ENCODE results near the gene KLK7.
"Not testable (repeated sequence)": the region's sequence is repeated elsewhere in the genome, so short reads cannot be mapped to it uniquely, and the experiment has no call there.

Gene KLK7

DNA sequence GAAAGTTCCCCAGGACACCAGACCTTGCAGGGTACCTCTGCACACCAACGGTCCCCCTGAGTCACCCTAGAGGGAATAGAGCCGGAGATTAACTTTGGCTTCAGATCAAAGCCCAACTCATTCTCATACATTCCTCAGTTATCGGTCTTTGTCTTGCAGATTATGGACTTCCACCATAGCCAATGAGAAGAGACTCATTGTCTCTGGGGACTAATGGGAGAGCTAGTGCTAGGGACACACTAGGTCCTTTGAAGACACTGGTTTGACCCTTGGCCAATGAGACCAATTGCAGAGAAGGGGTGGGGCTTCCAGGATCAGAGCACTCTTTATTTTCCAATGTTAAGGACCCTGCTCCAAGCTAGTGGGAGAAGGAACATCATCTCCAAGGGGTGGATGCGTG lies 6.1 kb downstream of the KLK7 start:
- no peak for DNase-seq
- Mint-ChIP-seq H3K27ac (no peak overlapping the region), H3K4me1 (no peaks in the 10 kb centered on the region), H3K4me3 (no peak overlapping the region), H3K27me3 (peaks cover 41% of the 10 kb centered on the region), H3K36me3 (no peaks in the 10 kb centered on the region), H3K9me3 (no peaks in the 10 kb centered on the region)
- CTCF ChIA-PET = no interaction called here

DNA sequence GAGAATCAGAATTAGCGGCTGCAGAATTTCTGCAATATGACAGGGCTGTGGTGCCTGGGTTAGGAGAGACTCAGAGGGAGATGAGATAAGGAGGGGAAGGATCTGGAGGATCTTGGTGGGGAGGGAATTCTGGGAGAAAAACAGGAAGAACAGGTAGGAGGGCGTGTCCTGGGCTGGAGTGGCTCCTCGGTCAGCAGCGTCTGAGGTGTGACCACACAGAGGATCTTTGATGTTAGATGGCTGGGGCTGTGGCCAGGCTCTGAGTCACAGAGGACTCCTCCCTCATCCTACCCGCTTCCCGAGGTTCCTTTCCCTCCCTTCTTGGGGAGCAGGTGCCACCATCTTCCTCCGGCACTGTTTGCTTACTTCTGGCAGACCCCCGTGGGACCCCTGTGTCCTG lies 8.0 kb downstream of the KLK7 start:
- Mint-ChIP-seq H3K4me1 (no peaks in the 10 kb centered on the region), H3K27me3 (peaks cover 31% of the 10 kb centered on the region), H3K27ac (no peak overlapping the region), H3K9me3 (no peaks in the 10 kb centered on the region), H3K4me3 (no peak overlapping the region), H3K36me3 (no peaks in the 10 kb centered on the region)
- CTCF ChIA-PET = no interaction called here
- no peak for DNase-seq

DNA sequence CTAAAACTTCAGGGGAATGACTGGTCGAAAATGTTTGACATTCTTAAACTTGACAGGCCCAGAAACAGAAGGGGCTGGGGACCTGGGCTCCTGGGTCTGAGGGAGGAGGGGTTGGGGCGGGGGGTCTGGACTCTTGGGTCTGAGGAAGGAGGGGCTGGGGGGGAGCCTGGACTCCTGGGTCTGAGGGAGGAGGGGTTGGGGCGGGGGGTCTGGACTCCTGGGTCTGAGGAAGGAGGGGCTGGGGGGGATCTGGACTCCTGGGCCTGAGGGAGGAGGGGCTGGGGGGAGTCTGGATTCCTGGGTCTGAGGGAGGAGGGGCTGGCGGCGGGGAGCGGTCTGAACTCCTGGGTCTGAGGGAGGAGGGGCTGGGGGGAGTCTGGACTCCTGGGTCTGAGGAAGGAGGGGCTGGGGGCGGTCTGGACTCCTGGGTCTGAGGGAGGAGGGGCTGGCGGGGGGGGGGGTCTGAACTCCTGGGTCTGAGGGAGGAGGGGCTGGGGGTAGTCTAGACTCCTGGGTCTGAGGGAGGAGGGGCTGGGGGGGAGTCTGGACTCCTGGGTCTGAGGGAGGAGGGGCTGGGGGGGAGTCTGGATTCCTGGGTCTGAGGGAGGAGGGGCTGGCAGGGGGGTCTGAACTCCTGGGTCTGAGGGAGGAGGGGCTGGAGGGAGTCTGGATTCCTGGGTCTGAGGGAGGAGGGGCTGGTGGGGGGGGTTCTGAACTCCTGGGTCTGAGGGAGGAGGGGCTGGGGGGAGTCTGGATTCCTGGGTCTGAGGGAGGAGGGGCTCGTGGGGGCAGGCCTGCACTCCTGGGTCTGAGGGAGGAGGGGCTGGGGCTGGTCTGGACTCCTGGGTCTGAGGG lies 8.8 kb downstream of the KLK7 start:
- CTCF ChIA-PET = interaction anchor here (0.7 kb wide), 1 partner anchor 70 kb away, joined by 3 read pairs; no protein-coding TSS in a partner anchor
- H3K27me3 Mint-ChIP-seq = peaks cover 28% of the 10 kb centered on the region
- H3K4me3 Mint-ChIP-seq = no peak overlapping the region
- no peak overlapping the region for H3K27ac Mint-ChIP-seq
- H3K4me1 Mint-ChIP-seq = no peaks in the 10 kb centered on the region
- H3K36me3 Mint-ChIP-seq = no peaks in the 10 kb centered on the region
- DNase-seq = no peak
- H3K9me3 Mint-ChIP-seq = no peaks in the 10 kb centered on the region

DNA sequence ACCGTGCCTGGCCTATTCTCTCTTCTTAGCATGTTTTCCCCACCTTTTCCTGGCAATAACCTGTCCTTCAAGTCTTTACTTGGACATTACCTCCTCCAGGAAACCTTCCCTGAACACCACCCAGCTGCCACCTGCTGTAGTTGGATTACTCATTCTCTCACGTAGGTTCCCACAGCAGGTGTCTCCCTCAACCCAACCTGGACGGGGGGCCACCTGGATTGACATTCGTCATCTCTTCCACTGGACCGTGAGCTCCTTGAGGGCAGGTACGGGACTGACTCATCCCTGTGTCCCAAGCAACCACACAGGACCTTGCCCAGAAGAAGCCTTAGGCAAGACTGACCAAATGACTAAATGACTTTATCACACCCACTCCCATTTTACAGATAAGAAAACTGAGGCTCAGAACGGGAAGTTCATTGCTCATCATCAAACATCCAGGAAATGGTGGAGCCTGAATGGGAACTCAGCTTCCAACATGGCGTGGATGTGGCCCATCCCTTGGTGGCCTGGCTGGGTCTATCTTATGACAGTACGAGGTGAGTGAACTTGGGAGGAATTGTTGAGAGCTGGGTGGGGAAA lies 10.8 kb downstream of the KLK7 start:
- Mint-ChIP-seq H3K27me3 (peaks cover 20% of the 10 kb centered on the region), H3K4me1 (no peaks in the 10 kb centered on the region), H3K9me3 (no peaks in the 10 kb centered on the region), H3K27ac (no peak overlapping the region), H3K4me3 (no peak overlapping the region), H3K36me3 (no peaks in the 10 kb centered on the region)
- DNase-seq = no peak
- CTCF ChIA-PET = no interaction called here

DNA sequence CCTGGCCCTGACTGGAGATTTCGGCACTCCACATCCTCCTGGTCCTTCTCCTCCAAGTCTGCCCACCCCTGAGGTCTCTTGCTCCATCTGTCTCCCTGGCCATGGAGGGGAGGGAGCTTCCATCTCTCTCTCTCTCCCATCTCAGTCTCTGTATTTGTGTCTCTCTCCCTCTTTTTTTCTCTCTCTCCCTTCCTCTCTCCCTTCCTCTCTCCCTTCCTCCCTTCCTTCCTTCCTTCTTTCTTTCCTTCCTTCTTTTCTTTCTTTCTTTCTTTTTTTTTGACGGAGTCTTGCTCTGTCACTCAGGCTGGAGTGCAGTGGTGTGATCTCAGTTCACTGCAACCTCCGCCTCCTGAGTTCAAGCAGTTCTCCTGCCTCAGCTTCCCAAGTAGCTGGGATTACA lies 13.9 kb downstream of the KLK7 start:
- H3K9me3 Mint-ChIP-seq, H3K4me1 Mint-ChIP-seq, H3K4me3 Mint-ChIP-seq, DNase-seq, CTCF ChIA-PET, H3K27ac Mint-ChIP-seq, H3K36me3 Mint-ChIP-seq: not testable (repeated sequence)
- H3K27me3 Mint-ChIP-seq = peaks cover 24% of the 10 kb centered on the region

DNA sequence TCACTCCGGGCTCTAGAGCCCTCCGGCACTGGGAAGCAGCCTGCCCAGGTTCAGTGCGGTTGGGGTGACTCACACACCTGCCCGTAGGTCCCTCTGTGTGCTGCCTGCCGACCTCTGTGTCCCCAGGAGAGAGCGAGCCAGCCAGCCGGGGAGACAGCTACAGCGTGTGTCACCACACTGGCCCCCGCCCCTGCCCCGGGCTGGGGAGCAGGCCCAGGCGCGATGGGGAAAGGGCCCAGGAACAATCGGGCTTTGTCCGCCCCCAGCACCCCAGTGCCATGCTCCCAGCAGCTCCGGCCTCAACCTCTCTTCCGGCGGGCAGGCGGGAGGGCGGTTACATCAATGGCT lies 14.3 kb downstream of the KLK7 start, which contains the start of gene KLK6:
Gene KLK6, minus strand, starts transcription at position 179 of the 348 bp plus-strand sequence. CDS start 1,487 bp downstream, outside the sequence.
- Mint-ChIP-seq H3K9me3 (no peaks in the 10 kb centered on the region), H3K4me3 (no peak within 1 kb of the TSS), H3K27me3 (peaks cover 24% of the 10 kb centered on the region), H3K36me3 (no peaks in the 10 kb centered on the region), H3K27ac (no peak within 1 kb of the TSS), H3K4me1 (no peaks in the 10 kb centered on the region)
- CTCF ChIA-PET = no interaction called here
- DNase-seq = no peak

DNA sequence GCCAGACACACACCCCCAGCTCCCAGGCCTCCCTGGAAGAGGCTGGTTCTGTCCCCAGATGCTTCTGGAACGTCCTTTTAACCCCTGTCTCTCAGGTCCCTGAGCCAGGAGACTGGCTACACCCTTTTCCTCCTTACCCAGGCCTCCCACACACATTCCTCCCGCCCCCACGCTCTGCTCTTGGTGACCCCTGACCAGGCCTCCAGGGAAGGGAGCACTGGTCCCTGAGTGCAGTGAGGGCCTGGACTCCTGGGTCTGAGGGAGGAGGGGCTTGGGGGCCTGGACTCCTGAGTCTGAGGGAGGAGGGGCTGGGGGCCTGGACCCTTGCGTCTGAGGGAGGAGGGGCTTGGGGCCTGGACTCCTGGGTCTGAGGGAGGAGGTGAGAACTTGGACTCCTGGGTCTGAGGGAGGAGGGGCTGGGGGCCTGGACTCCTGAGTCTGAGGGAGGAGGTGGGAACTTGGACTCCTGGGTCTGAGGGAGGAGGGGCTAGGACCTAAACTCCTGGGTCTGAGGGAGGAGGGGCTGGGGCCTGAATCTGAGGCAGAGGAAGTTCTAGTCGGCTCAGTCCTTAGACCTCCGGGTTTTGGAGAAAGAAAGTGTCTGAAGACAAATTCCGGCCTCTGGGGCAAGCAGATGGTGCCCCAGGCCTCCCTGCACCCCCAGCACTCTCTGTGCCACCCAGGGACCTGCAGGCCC lies 14.9 kb downstream of the KLK7 start:
- H3K9me3 Mint-ChIP-seq = no peaks in the 10 kb centered on the region
- H3K27me3 Mint-ChIP-seq = peaks cover 24% of the 10 kb centered on the region
- H3K27ac Mint-ChIP-seq = no peak overlapping the region
- H3K4me1 Mint-ChIP-seq = no peaks in the 10 kb centered on the region
- H3K36me3 Mint-ChIP-seq = no peaks in the 10 kb centered on the region
- H3K4me3 Mint-ChIP-seq = no peak overlapping the region
- CTCF ChIA-PET = no interaction called here
- DNase-seq = no peak

DNA sequence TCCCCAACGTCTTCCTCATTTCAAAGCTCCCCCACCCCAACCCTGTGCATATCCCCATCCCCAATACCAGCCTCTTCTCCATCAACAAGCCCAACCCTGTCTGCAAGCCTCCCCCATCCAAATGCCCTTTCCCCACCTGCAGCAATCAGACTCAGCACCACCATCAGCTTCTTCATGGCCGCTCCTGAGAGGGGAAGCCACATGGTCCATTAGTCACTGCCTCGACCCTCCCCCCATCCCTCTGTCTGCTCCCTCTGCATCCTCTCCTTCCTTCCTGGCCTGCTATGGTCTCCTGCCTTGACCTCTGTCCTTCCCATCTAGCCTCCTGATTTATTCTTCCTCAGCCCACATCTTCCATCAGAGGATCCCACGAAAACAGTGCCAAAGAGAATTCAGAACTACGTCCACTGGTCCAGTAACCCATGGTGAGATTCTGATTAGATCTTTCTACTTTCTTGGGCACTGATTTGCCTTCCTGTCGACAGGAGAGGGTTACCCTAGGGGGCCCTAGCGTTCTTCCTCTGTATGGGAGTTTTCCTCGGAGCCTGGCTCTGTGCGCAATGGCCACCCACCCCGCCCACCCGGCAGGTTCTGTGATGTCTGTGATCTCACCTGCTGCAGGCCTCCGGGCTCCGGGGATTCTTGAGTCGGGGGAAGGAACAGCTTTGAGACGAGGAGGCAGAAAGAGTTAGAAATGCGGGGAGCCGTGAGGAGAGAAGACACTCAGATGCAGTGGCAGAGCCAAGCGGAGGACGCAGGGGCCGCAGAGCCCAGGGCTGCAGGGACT lies 15.6 kb downstream of the KLK7 start:
- CTCF ChIA-PET = no interaction called here
- no peak for DNase-seq
- Mint-ChIP-seq H3K36me3 (no peaks in the 10 kb centered on the region), H3K27ac (no peak overlapping the region), H3K27me3 (peaks cover 29% of the 10 kb centered on the region), H3K4me1 (no peaks in the 10 kb centered on the region), H3K9me3 (no peaks in the 10 kb centered on the region), H3K4me3 (no peak overlapping the region)

DNA sequence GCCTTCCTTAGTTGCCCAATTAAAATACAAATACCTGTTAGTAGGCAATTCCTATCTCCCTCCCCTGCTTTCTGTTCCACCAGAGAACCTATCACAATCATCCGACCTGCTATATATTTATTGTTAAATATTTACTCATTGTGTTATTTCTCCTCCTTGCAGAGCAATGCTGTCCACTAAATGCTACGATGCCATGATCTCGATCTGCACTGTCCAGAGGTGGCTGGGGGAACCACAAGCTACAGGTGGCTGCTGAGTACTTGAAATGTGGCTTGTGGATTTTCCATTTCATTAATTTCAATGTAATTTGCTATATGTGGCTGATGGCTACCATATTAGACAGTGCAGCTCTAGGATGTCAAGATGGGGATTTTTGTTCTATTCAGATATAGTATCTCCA lies 19.5 kb downstream of the KLK7 start:
- peaks cover 11% of the 10 kb centered on the region for H3K9me3 Mint-ChIP-seq
- CTCF ChIA-PET = no interaction called here
- H3K27ac Mint-ChIP-seq = no peak overlapping the region
- no peaks in the 10 kb centered on the region for H3K4me1 Mint-ChIP-seq
- H3K36me3 Mint-ChIP-seq = no peaks in the 10 kb centered on the region
- DNase-seq = no peak
- peaks cover 21% of the 10 kb centered on the region for H3K27me3 Mint-ChIP-seq
- H3K4me3 Mint-ChIP-seq = no peak overlapping the region

DNA sequence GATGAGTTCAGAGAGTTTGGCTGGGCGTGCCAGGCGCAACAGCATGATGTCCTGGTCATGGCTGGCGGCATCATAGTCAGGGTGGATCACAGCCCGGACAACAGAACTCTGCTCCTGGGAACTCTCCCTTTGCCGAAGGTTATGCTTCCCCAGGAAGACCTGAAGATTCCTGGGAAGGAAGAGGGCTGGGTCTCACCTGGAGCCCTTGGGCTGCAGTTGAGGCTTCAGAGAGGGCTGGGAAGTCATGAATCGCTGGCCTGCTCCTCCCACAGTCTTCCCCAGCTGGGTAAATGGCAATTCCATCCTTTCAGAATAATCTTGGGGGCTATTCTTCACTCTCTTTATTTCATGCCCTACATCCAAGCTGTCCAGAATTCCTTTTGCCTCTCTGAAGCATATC lies 20.3 kb downstream of the KLK7 start:
- peaks cover 11% of the 10 kb centered on the region for H3K9me3 Mint-ChIP-seq
- no peak overlapping the region for H3K4me3 Mint-ChIP-seq
- H3K27ac Mint-ChIP-seq = no peak overlapping the region
- no peaks in the 10 kb centered on the region for H3K4me1 Mint-ChIP-seq
- CTCF ChIA-PET = no interaction called here
- no peak for DNase-seq
- no peaks in the 10 kb centered on the region for H3K36me3 Mint-ChIP-seq
- peaks cover 21% of the 10 kb centered on the region for H3K27me3 Mint-ChIP-seq

DNA sequence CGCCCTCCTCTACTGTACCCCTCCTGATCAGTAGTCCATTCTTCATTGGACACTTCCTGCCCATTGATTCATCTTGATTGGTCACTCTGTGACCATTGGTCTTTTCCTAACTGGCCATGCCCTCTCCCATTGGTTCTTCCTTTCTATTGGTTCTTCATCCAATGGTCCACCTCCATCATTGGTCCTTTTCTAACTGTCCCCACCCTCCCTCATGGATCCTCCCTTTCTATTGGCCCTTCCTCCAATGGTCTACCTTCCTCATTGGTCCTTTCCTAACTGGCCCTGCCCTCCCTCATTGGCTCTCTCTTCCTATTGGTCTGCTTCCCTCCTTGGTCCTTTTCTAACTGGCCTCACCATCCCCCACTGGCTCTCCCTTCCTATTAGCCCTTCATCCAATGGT lies 21.5 kb downstream of the KLK7 start:
- DNase-seq = no peak
- no peak overlapping the region for H3K4me3 Mint-ChIP-seq
- H3K27ac Mint-ChIP-seq = no peak overlapping the region
- H3K4me1 Mint-ChIP-seq = no peaks in the 10 kb centered on the region
- peaks cover 11% of the 10 kb centered on the region for H3K9me3 Mint-ChIP-seq
- CTCF ChIA-PET = no interaction called here
- no peaks in the 10 kb centered on the region for H3K36me3 Mint-ChIP-seq
- peaks cover 16% of the 10 kb centered on the region for H3K27me3 Mint-ChIP-seq

DNA sequence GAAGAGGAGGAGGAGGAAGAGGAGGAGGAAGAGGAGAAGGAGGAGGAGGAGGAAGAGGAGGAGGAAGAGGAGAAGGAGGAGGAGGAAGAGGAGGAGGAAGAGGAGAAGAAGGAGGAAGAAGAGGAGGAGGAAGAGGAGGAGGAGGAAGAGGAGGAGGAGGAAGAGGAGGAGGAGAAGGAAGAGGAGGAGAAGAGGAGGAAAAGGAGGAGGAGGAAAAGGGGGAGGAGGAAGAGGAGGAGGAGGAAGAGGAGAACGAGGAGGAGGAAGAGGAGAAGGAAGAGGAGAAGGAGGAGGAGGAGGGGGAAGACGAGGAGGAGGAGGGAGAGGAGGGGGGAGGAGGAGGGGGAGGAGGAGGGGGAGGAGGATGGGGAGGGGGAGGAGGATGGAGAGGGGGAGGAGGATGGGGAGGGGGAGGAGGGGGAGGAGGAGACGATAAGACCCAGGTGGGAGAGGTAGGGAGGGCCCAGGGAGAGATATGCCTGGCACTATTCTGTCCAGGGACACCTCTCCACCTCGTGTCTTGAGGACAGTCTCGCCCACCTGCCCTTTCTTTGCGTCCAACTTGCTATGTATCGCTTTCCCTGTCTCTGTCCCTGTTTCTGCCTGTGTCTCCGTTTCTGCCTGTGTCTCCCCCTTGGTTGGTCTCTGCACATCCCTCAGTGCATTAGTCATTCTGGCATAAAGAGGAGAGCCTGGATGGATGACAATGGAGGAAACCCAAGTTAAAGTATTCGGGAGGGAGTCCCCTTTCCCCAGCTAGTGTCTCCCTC lies 23.8 kb downstream of the KLK7 start:
- no peaks in the 10 kb centered on the region for H3K36me3 Mint-ChIP-seq
- peaks cover 11% of the 10 kb centered on the region for H3K27me3 Mint-ChIP-seq
- H3K27ac Mint-ChIP-seq = no peak overlapping the region
- H3K4me3 Mint-ChIP-seq = no peak overlapping the region
- no peak for DNase-seq
- no peaks in the 10 kb centered on the region for H3K4me1 Mint-ChIP-seq
- CTCF ChIA-PET = no interaction called here
- peaks cover 11% of the 10 kb centered on the region for H3K9me3 Mint-ChIP-seq

DNA sequence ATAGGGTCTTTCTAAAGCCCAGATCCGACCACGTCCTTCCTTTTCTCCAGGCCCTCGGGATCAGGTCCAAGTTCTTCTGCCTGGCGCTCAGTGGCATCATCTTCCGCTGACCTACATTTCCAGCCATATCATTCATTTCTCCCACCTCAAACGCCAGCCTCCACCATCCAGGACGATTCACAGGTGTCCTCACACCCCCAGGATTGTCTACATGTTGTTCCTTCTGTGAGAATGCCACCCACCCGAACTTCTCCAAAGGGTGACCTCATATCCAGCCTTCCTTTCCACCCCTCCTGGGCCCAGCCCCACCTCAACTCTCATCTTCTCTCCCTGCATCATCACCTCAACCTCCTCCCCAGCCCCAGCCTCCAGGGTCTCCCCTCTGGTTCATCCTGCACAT lies 26.1 kb downstream of the KLK7 start:
- Mint-ChIP-seq H3K36me3 (no peaks in the 10 kb centered on the region), H3K27me3 (peaks cover 11% of the 10 kb centered on the region), H3K4me1 (no peaks in the 10 kb centered on the region), H3K4me3 (no peak overlapping the region), H3K27ac (no peak overlapping the region), H3K9me3 (peaks cover 6% of the 10 kb centered on the region)
- no peak for DNase-seq
- CTCF ChIA-PET = no interaction called here

DNA sequence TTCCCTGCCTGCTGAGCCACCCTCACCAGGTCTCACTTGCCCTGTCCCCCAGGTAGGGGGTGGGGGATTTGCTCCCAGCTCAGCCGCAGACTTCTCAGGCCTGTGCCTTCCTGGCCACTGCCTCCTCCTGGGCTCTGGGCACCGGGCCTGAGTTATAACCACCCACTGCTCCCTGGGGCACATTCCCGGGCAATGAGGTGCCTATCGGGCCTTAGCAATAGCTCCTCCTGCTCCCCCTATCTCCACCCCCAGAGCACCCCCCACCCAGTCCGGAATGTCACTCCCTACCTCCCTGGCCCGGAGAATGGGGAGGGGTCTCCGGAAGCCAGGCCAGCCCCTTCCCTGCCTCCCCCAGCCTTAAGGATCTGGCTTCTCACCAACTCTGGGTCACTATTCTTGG lies 30.8 kb downstream of the KLK7 start, which contains the start of gene KLK5:
Gene KLK5, minus strand, starts transcription at position 129 of the 400 bp plus-strand sequence. CDS start 381 bp downstream, outside the sequence.
- H3K27me3 Mint-ChIP-seq = peaks cover 11% of the 10 kb centered on the region

More for the DNA sequence above, 30.8 kb downstream of the KLK7 start, which contains the start of gene KLK5:
- Mint-ChIP-seq H3K27ac (no peak within 1 kb of the TSS), H3K9me3 (no peaks in the 10 kb centered on the region), H3K4me1 (no peaks in the 10 kb centered on the region), H3K36me3 (no peaks in the 10 kb centered on the region), H3K4me3 (no peak within 1 kb of the TSS)
- CTCF ChIA-PET = no interaction called here
- no peak for DNase-seq

All from activated naive CD4-positive, alpha-beta T cell treated with anti-CD3 and anti-CD28 coated beads, Interleukin-2, amount 10 ng/mL, durations not matched to agents 7 days and 5 days (primary cell).